Mammary epithelial cell (primary cell): ENCODE data around the gene DRC7.

Experiments
- CTCF ChIP-seq, 2 donors: IDR thresholded peaks in 1 of 2; conservative IDR thresholded peaks in 1 of 2; 2 replicates each; pipeline ENCODE4 v1.5.1; 2011 to 2012; ENCODE audit warnings: inconsistent platforms in 2 of 2, low read length in 2 of 2, mild to moderate bottlenecking in 2 of 2, control low read depth in 1 of 2, low read depth in 1 of 2; ENCODE audit not compliant: insufficient read depth in 1 of 2; ENCODE audit errors: extremely low read depth in 1 of 2
- EZH2 ChIP-seq: IDR thresholded peaks from 2 replicates; pipeline ENCODE4 v1.6.1; 2012; ENCODE audit warnings: low read length, inconsistent platforms, borderline replicate concordance

DNA sequence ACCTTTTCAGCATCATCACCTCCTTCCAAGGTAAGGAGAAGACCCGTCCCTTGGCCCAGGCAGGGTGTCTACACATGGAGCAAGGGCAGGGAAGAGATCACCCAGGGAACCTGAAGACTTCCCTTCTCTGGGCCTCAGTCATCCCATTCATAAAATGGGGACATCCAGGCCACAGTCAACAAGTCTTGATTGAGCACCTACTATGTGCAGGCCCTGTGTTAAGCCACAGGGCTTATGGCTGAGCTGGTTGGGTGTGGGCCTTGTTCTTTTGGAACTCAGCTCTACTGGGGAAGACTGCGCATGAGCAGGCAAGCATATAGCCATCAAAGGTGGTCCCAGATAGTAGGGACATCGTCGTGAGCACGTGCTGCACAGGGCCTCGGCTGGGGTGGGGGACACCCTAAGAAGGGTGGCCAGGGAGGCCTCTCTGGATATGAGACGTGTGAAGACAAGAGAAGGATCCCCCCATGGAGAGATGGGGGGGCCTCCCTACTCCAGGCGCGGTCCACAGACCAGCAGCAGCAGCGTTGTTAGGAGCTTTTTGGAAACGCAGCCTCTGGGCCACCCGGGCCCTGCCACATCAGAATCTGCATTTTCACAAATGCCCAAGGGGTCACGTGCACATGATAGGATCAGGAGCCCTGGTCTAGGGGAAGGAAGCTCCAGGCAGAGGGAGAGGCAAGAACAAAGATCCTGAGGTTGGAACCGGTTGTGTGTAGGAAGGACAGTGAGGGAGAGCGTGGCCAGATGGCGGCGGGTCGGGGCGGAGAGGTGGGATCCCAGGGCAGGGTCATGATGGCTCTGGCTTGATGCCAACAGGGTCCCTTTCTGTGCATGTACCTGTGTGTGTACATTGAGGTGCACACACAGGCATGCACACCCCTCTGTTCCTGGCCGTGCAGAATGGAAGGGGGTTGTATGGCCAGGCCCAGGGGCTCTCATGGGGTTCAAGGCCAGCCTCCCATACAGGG lies 32.4 kb upstream of the DRC7 start:
- TF ChIP-seq CTCF (conservative IDR thresholded peaks at IDR 0.05 in 1 of 2, IDR thresholded peaks at IDR 0.05 in 1 of 2; ENCODE audit: extremely low read depth in 1 of 2, insufficient read depth in 1 of 2, low read depth in 1 of 2, low read length in 2 of 2) = no peak
- TF ChIP-seq EZH2 = no peak
